Fibroblast of skin of back (primary cell): ENCODE measurements around the gene FADS3.

ENCODE experiments used
- DNase-seq: peaks from one replicate; pipeline ENCODE4 v3.0.0-alpha.2; 2013

The FADS3 gene

DNA sequence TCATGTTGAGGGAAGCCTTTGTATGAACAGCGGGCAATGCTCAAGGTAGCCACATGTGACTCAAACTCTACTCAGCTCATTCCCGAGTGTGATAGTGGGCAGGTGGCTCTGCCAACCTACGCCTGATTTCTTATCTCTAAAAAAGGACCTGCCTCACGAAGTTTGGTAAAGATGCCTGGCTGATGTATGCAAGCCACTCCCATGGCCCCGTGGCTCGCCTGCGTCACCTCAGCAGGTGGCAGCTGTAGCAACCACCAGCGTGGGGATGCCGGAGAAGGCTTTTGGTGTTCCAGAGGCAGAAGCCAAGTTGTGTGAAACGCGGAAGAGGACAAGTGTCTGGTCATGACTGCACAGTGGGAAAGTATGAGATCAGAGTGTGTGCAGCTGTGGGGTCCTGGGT lies 57.9 kb downstream of the FADS3 start:
- no peak for DNase-seq

- no peak for DNase-seq
These were observed 58.6 kb downstream of the FADS3 start for GRCh38 chr11:61832754-61833153.

GRCh38 chr11:61832207-61832606 lies 59.1 kb downstream of the FADS3 start:
- no peak for DNase-seq

DNA sequence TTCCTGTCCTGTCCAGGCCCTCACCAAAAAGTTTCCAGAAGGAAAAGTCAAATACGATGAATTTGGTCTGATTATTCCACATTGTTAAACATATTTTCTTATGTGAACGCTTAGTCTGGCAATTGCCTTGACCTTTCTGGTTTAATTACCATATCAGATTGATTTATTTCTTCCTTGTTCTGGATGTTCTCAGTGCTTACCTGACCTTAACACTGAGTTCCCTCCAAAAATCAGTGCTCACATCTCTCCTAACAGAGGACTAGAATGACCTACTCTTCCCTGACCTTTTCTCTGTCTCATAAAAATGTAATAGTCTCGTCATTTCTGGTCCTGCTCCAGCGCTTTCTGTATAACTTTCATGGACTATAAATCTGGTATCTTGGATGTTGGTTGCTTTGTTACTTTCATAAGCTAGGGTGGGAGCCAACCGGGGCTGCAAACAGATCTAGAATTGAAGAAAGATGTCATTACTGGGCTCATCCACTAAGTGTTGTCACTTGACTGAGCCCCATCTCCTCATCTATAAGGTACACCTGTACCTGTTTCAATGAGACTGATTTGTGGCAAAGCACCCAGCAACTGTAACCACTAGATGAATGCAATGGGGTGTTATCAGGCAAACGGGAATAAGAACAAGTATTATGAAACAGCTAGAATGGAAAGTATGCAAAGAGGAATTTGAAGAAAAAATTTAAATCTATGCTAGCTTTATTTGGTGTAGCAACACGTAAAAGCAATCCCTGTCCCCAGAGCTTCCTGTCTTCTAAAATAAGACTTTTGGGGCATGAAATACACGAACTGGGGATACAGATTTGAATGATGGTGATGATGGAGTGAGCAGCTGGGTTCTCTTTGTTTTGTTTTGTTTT lies 60.9 kb downstream of the FADS3 start:
- DNase-seq: peak; percentile 36

DNA sequence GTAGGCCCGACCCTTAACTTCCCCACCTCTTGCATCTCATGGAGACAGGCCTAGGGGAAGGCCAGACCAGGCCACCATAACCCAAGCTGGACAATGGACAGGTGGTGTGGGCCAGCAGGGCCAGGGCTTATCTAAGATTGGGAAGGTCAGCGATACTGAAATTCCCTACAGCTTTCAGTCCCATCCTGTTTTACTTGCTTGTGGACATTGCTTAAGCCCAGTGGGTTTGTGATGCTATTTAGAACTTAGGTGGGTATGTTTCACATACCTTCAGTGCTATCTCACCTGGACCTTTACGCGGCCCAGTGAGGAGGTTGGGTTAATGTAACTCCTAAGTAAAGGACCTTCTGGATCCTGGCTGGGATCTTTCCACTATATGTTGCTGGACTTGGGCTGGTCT lies 61.5 kb downstream of the FADS3 start:
- DNase-seq: no peak

GRCh38 chr11:61828629-61829407 lies 62.5 kb downstream of the FADS3 start:
- peak; percentile 24 for DNase-seq

DNA sequence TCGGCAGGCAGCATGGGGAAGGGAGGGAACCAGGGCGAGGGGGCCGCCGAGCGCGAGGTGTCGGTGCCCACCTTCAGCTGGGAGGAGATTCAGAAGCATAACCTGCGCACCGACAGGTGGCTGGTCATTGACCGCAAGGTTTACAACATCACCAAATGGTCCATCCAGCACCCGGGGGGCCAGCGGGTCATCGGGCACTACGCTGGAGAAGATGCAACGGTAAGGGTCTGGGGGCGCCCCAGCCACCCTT lies 63.0 kb downstream of the FADS3 start:
- no peak for DNase-seq

GRCh38 chr11:61827571-61828378 lies 63.6 kb downstream of the FADS3 start, which contains the start of gene FADS2:
Gene FADS2 (plus strand): TSS chr11:61828300. CDS start chr11:61828391, 91 bp downstream.
- peak; percentile 93 for DNase-seq

GRCh38 chr11:61826930-61827570 lies 64.3 kb downstream of the FADS3 start:
- DNase-seq: no peak
